ENCODE results near the gene KANSL2.
"Not testable (repeated sequence)": the region's sequence is repeated elsewhere in the genome, so short reads cannot be mapped to it uniquely, and the experiment has no call there.

The KANSL2 gene

GRCh38 chr12:48682927-48683326 lies 889 bp upstream of the KANSL2 start:
- no peak for TF ChIP-seq CTCF (conservative IDR thresholded peaks at IDR 0.05; ENCODE audit: low read depth, low read length)
- H3K4me3 ChIP-seq (ENCODE audit: low read depth, low read length): peak overlapping the region; percentile 68
- DNase-seq (ENCODE audit: low read depth): no peak

- DNase-seq (ENCODE audit: low read depth): not testable (repeated sequence)
- H3K4me3 ChIP-seq (ENCODE audit: low read depth, low read length): peak overlapping the region; percentile 68
These were observed 481 bp upstream of the KANSL2 start for GRCh38 chr12:48682533-48682905.

GRCh38 chr12:48681399-48681709 lies 684 bp downstream of the KANSL2 start:
- peak overlapping the region; percentile 80 for H3K4me3 ChIP-seq (ENCODE audit: low read depth, low read length)
- DNase-seq (ENCODE audit: low read depth): peak; percentile 26
- no peak for TF ChIP-seq CTCF (conservative IDR thresholded peaks at IDR 0.05; ENCODE audit: low read depth, low read length)

- DNase-seq (ENCODE audit: low read depth): no peak
- no peak for TF ChIP-seq CTCF (conservative IDR thresholded peaks at IDR 0.05; ENCODE audit: low read depth, low read length)
- peak overlapping the region; percentile 80 for H3K4me3 ChIP-seq (ENCODE audit: low read depth, low read length)
These were observed 1.2 kb downstream of the KANSL2 start for GRCh38 chr12:48680861-48681260.

- DNase-seq (ENCODE audit: low read depth): no peak
- no peak for TF ChIP-seq CTCF (conservative IDR thresholded peaks at IDR 0.05; ENCODE audit: low read depth, low read length)
- H3K4me3 ChIP-seq (ENCODE audit: low read depth, low read length): no peak overlapping the region
These were observed 3.4 kb downstream of the KANSL2 start for GRCh38 chr12:48678551-48679185.

- no peak overlapping the region for H3K4me3 ChIP-seq (ENCODE audit: low read depth, low read length)
- no peak for TF ChIP-seq CTCF (conservative IDR thresholded peaks at IDR 0.05; ENCODE audit: low read depth, low read length)
- DNase-seq (ENCODE audit: low read depth): no peak
These were observed 10.7 kb downstream of the KANSL2 start for GRCh38 chr12:48671231-48671856.

GRCh38 chr12:48668996-48669395 lies 13.0 kb downstream of the KANSL2 start:
- no peak for DNase-seq (ENCODE audit: low read depth)
- H3K4me3 ChIP-seq (ENCODE audit: low read depth, low read length): no peak overlapping the region
- TF ChIP-seq CTCF (conservative IDR thresholded peaks at IDR 0.05; ENCODE audit: low read depth, low read length): no peak

All from choroid plexus epithelial cell (primary cell).